IMR-90 (cell line): ENCODE measurements around the gene PILRB.

Experiments used
- CEBPB ChIP-seq: IDR thresholded peaks from 2 replicates; pipeline ENCODE4 v1.6.1; 2012; ENCODE audit warnings: low read depth, low read length, improper control_type of control experiment
- CTCF ChIP-seq: conservative IDR thresholded peaks from 2 replicates; pipeline ENCODE4 v1.5.1; 2012; ENCODE audit warnings: mild to moderate bottlenecking, low read depth, low read length, improper control_type of control experiment
- MAFK ChIP-seq: IDR thresholded peaks from 2 replicates; pipeline ENCODE4 v1.6.1; 2012; ENCODE audit warnings: low read depth, low read length, improper control_type of control experiment
- MAZ ChIP-seq: IDR thresholded peaks from 2 replicates; pipeline ENCODE4 v1.6.1; 2012; ENCODE audit warnings: low read depth, mild to moderate bottlenecking, low read length, improper control_type of control experiment, moderate library complexity, borderline replicate concordance
- POLR2A ChIP-seq: IDR thresholded peaks from 2 replicates; pipeline ENCODE4 v1.6.1; 2012; ENCODE audit warnings: mild to moderate bottlenecking, low read depth, low read length
- SMC3 ChIP-seq: fragments of 150-350 bp; IDR thresholded peaks from 2 replicates; pipeline ENCODE4 v1.6.1; 2016; ENCODE audit warnings: low read depth, mild to moderate bottlenecking, antibody characterized with exemption, low read length, moderate library complexity
- USF2 ChIP-seq: fragments of 150-350 bp; IDR thresholded peaks from 2 replicates; pipeline ENCODE4 v1.6.1; 2017; ENCODE audit warnings: mild to moderate bottlenecking, antibody characterized with exemption, low read length, low read depth

- no peak for TF ChIP-seq CTCF
- TF ChIP-seq POLR2A: no peak
- no peak for TF ChIP-seq SMC3
- no peak for TF ChIP-seq USF2
- TF ChIP-seq CEBPB: no peak
- no peak for TF ChIP-seq MAZ
- TF ChIP-seq MAFK: no peak
These were observed 36.2 kb downstream of the PILRB start for GRCh38 chr7:100394077-100394476.
